ENCODE results near the gene ZDHHC12. TPM values are rescaled to one million over a fixed set of nuclear protein-coding genes. Genes with fewer than 3 reads are reported as not detected.

The ZDHHC12 gene
- total and polyA plus RNA-seq, 10 of the 15 experiments (the other 5 are each of a cell fraction or from before 2014, with no cell fraction given): 0.95 to 146 (median 49.9) TPM

GRCh38 chr9:128706671-128707381 lies 17.1 kb downstream of the ZDHHC12 start (continued):
- TF ChIP-seq SPI1 (IDR thresholded peaks at IDR 0.05; ENCODE audit: borderline replicate concordance, insufficient read depth, low read depth, low read length) (no peak), CBFB (IDR thresholded peaks at IDR 0.05; ENCODE audit: low read depth) (no peak), NFYB (IDR thresholded peaks at IDR 0.05; ENCODE audit: insufficient read depth, low read depth, low read length) (no peak), POLR2AphosphoS5 (IDR thresholded peaks at IDR 0.05; ENCODE audit: low read length) (no peak), CUX1 (IDR thresholded peaks at IDR 0.05; ENCODE audit: insufficient replicate concordance, low read depth, low read length) (no peak), FOXM1 (IDR thresholded peaks at IDR 0.05; ENCODE audit: low read depth, low read length) (no peak)

GRCh38 chr9:128706045-128706444 lies 17.9 kb downstream of the ZDHHC12 start:
- intact Hi-C loops (cut with micrococcal nuclease; ENCODE audit: unreplicated experiment): no loop called here
- ChIA-PET CTCF (interaction anchor here (0.7 kb wide), 1 partner anchor 474 kb away, joined by 4 read pairs; no protein-coding TSS in a partner anchor), POLR2A (interaction anchor here (0.5 to 1.8 kb wide), 4 partner anchors 9 to 221 kb away, joined by 3 to 6 read pairs (median 4); no protein-coding TSS in a partner anchor)

More at GRCh38 chr9:128706045-128706444, 17.9 kb downstream of the ZDHHC12 start:
- DNase-seq (ENCODE audit: low read depth, low spot score): no peak
- no peak overlapping the region for H3K27ac ChIP-seq (ENCODE audit: control insufficient read depth, insufficient read depth)
- H3K79me2 ChIP-seq (ENCODE audit: control insufficient read depth, insufficient read depth, low read length): no peaks in the 10 kb centered on the region
- H3K36me3 ChIP-seq (ENCODE audit: control insufficient read depth in 2 of 2, insufficient read depth in 2 of 2, low read length in 1 of 2): no peaks in the 10 kb centered on the region
- H4K20me1 ChIP-seq (ENCODE audit: control insufficient read depth, insufficient read depth): no peaks in the 10 kb centered on the region
- ChIA-PET RAD21 (ENCODE audit: unreplicated experiment) (no interaction called here), SMC1A (ENCODE audit: uncharacterized antibody, unreplicated experiment) (no interaction called here)
- peaks cover 3% of the 10 kb centered on the region; the same call in 1 of the 2 replicates for H3K4me1 ChIP-seq (ENCODE audit: control insufficient read depth, insufficient read depth, low read length)
- ATAC-seq: no peak
- no peaks in the 10 kb centered on the region for H3K9me3 ChIP-seq (replicated peaks; ENCODE audit: control insufficient read depth, insufficient read depth, low read length)
- in situ Hi-C loops (cut with MboI): no loop called here
- FAIRE-seq: no peak
- BruUV-seq (replicated peaks): no TSS peak
- H2AFZ ChIP-seq (ENCODE audit: control insufficient read depth, low read depth, low read length): no peak overlapping the region
- no peak overlapping the region for H3K4me3 ChIP-seq
- no peak overlapping the region for H3K4me2 ChIP-seq (ENCODE audit: control insufficient read depth, insufficient read depth)
- TF ChIP-seq SUZ12 (IDR thresholded peaks at IDR 0.05; ENCODE audit: unreplicated experiment): no peak
- TF ChIP-seq POU2F2 (IDR thresholded peaks at IDR 0.05; ENCODE audit: borderline replicate concordance, low read depth, low read length): no peak
- TF ChIP-seq BCL11A (IDR thresholded peaks at IDR 0.05; ENCODE audit: low read depth, low read length): no peak
- no peak for TF ChIP-seq WRNIP1 (IDR thresholded peaks at IDR 0.05; ENCODE audit: borderline replicate concordance, low read depth, low read length)
- 92% methylated on average over 1 of the region's 1 CpG for WGBS (ENCODE audit: insufficient coverage, insufficient replicate concordance, low lambda C conversion rate, missing lambda C conversion rate)
- H3K9ac ChIP-seq (ENCODE audit: control insufficient read depth, insufficient read depth, low read length): no peak overlapping the region
- no peaks in the 10 kb centered on the region for H3K27me3 ChIP-seq (replicated peaks in 1 of 2; ENCODE audit: control insufficient read depth in 2 of 2, insufficient read depth in 2 of 2, low read length in 1 of 2)
